K562 (cell line): ENCODE data around the gene ZNF521. TPM values are rescaled to one million over a fixed set of nuclear protein-coding genes. Genes with fewer than 3 reads are reported as not detected.

Experiments used
- ATAC-seq: fragments of 200-7000 bp; cut with Tn5 transposase; 3 replicates; pipeline ENCODE4 v1.9.1; 2020; ENCODE audit warnings: moderate library complexity
- BruUV-seq: library from RNA; stranded (reverse); fragments of 400-500 nt; replicated peaks from 2 replicates; lab custom pipeline; 2021; lab: Mats Ljungman, UMichigan
- CTCF ChIA-PET: fragments of 300-600 bp; formaldehyde crosslinking; extraction: SDS; loops from one replicate; lab custom pipeline; 2021; ENCODE audit warnings: low intra/inter-chr PET ratio; lab: Yijun Ruan, JAX
- POLR2A ChIA-PET: fragments of 300-600, 350-650 bp; sonication (Branson Sonifier 250); formaldehyde crosslinking; extraction: SDS; loops from one replicate; lab custom pipeline; 2021; ENCODE audit warnings: antibody characterized with exemption, inconsistent platforms; lab: Yijun Ruan, JAX
- DNase-seq, 4 experiments: peaks; one replicate each; pipeline versions ENCODE4 v3.0.0 to v3.0.0-alpha.2; 2011 to 2018; ENCODE audit warnings: low spot score in 3 of 4, mixed read lengths in 3 of 4; ENCODE audit errors: extremely low read depth in 1 of 4
- FAIRE-seq: peaks from 2 replicates; lab custom pipeline; 2011; peaks lifted over from hg19 to GRCh38; lab: Jason Lieb, UNC
- H2AFZ ChIP-seq: 2 replicates; pipeline ENCODE4 v1.6.0; 2011; ENCODE audit warnings: low read depth, low read length, control low read depth, inconsistent platforms
- H3K27ac ChIP-seq: fragments of 200-600 bp; 3 replicates; pipeline ENCODE4 v1.8.0; 2011; ENCODE audit warnings: low read depth, mild to moderate bottlenecking, control low read depth, inconsistent platforms, low read length, moderate library complexity, mixed read lengths; ENCODE audit errors: extremely low read depth
- H3K27me3 ChIP-seq, 2 experiments: fragments of 300-600 bp in 1 of 2; 2 replicates in 1 of 2; 3 replicates in 1 of 2; pipeline versions ENCODE4 v1.6.0 to v1.8.0; 2011; ENCODE audit warnings: inconsistent platforms in 2 of 2, low read length in 2 of 2, mild to moderate bottlenecking in 1 of 2, mixed read lengths in 1 of 2, moderate library complexity in 1 of 2; ENCODE audit not compliant: control insufficient read depth in 2 of 2, insufficient read depth in 2 of 2
- H3K36me3 ChIP-seq: fragments of 300-600 bp; 3 replicates; pipeline ENCODE4 v1.8.0; 2011; ENCODE audit warnings: mild to moderate bottlenecking, low read length, inconsistent platforms; ENCODE audit not compliant: control insufficient read depth, insufficient read depth
- H3K4me1 ChIP-seq, 2 experiments: fragments of 200-600 bp in 1 of 2; replicated peaks in 1 of 2; 2 replicates in 1 of 2; 3 replicates in 1 of 2; pipeline versions ENCODE4 v1.5.1 to v1.8.0; 2011; ENCODE audit warnings: inconsistent platforms in 2 of 2, low read length in 2 of 2, mild to moderate bottlenecking in 1 of 2, mixed read lengths in 1 of 2, moderate library complexity in 1 of 2; ENCODE audit not compliant: control insufficient read depth in 2 of 2, insufficient read depth in 2 of 2
- H3K4me2 ChIP-seq: 2 replicates; pipeline ENCODE4 v1.6.1; 2011; ENCODE audit warnings: low read length, control low read depth, inconsistent platforms, mixed read lengths; ENCODE audit not compliant: insufficient read depth
- H3K4me3 ChIP-seq: fragments of 200-600 bp; sonication (generic), shearing (Covaris generic); 2 replicates; pipeline ENCODE4 v1.5.1; 2016; ENCODE audit warnings: control low read depth, inconsistent platforms
- H3K79me2 ChIP-seq: fragments of 200-600 bp; 3 replicates; pipeline ENCODE4 v1.8.0; 2011; ENCODE audit warnings: low read length, inconsistent platforms; ENCODE audit not compliant: control insufficient read depth, insufficient read depth
- H3K9ac ChIP-seq, 2 experiments: 2 replicates each; pipeline versions ENCODE4 v1.6.0 to v1.6.1; 2011; ENCODE audit warnings: low read depth in 2 of 2, low read length in 2 of 2, control low read depth in 1 of 2, inconsistent platforms in 1 of 2, mild to moderate bottlenecking in 1 of 2, mixed read lengths in 1 of 2; ENCODE audit not compliant: insufficient read depth in 1 of 2
- H3K9me1 ChIP-seq: one replicate; pipeline ENCODE4 v1.6.0; 2011; ENCODE audit warnings: inconsistent platforms, mild to moderate bottlenecking, low read length, moderate library complexity; ENCODE audit not compliant: control insufficient read depth, insufficient read depth
- H3K9me3 ChIP-seq: replicated peaks from 2 replicates; pipeline ENCODE4 v1.5.1; 2011; ENCODE audit warnings: low read depth, low read length, inconsistent platforms; ENCODE audit not compliant: control insufficient read depth, insufficient read depth
- H4K20me1 ChIP-seq: replicated peaks from 2 replicates; pipeline ENCODE4 v1.6.1; 2011; ENCODE audit warnings: low read length, inconsistent platforms, mixed read lengths; ENCODE audit not compliant: control insufficient read depth, insufficient read depth
- FOXA1 ChIP-seq: fragments of 450-650 bp; IDR thresholded peaks from 2 replicates; pipeline ENCODE4 v1.6.1; 2016; ENCODE audit warnings: mild to moderate bottlenecking, borderline replicate concordance
- GABPB1 ChIP-seq: sonication (generic); formaldehyde crosslinking; IDR thresholded peaks from 2 replicates; pipeline ENCODE4 v1.8.0; 2022; ENCODE audit warnings: mild to moderate bottlenecking, missing genetic modification reagents
- WGBS: fragments of 100-300 bp; shearing (Covaris generic); methylation state at CpG from one replicate; pipeline ENCODE4 v1.1.6; 2016; ENCODE audit warnings: low coverage, mixed read lengths; ENCODE audit not compliant: insufficient coverage; ENCODE audit errors: missing lambda C conversion rate; 5-methylcytosine and 5-hydroxymethylcytosine counted together
- in situ Hi-C: fragments of 300-500 bp; cut with MboI; formaldehyde crosslinking; loops from 4 replicates; pipeline ENCODE4 v1.15.0; 2018; ENCODE audit warnings: inconsistent platforms, mixed read lengths
- intact Hi-C: fragments of 100-400 bp; cut with micrococcal nuclease; formaldehyde crosslinking; loops from 2 replicates; pipeline ENCODE4 v1.14.2; 2022
- polyA plus RNA-seq, 8 experiments: library from polyadenylated mRNA; depleted of rRNA in 4 of 8; stranded (reverse) in 5 of 8; unstranded in 3 of 8; fragments of >200 nt; fragmentation: Nextera tagmentation in 2 of 8; fragmentation: Illumina TruSeq in 1 of 8; extraction: Ambion mirVana in 2 of 8; extraction: Trizol in 1 of 8; gene quantifications; 2 replicates each; pipeline versions ENCODE4 v1.2.1 to v1.2.3, GENCODE V29; 2011 to 2014; ENCODE audit warnings: inconsistent platforms in 1 of 8, missing spikeins in 1 of 8
- total RNA-seq, 7 experiments: library from RNA; depleted of rRNA in 6 of 7; stranded (reverse); fragments of >200 nt in 6 of 7; fragmentation: Illumina TruSeq in 2 of 7; extraction: Trizol in 2 of 7; gene quantifications; 2 replicates each; pipeline versions ENCODE4 v1.2.1 to v1.2.3, GENCODE V29; 2011 to 2021; ENCODE audit warnings: low replicate concordance in 1 of 7
- TF ChIP-seq, protein P1 (sequence below): fragments of 250-450 bp; sonication (Bioruptor Pico); IDR thresholded peaks from 2 replicates; pipeline ENCODE4 v1.5.0; 2020; ENCODE audit warnings: mild to moderate bottlenecking
- TF ChIP-seq, protein P2 (sequence below): fragments of 450-650 bp; formaldehyde crosslinking; IDR thresholded peaks from 2 replicates; pipeline ENCODE4 v1.4.0; 2020; ENCODE audit warnings: mild to moderate bottlenecking, moderate library complexity
- TF ChIP-seq, protein P3 (sequence below): sonication (generic); formaldehyde crosslinking; IDR thresholded peaks from 2 replicates; pipeline ENCODE4 v1.8.0; 2022; ENCODE audit warnings: mild to moderate bottlenecking, missing genetic modification reagents

ZNF521 gene
- total and polyA plus RNA-seq, 9 of the 15 experiments (the other 6 are each of a cell fraction or from before 2014, with no cell fraction given), result 1.2 to 5.8 (median 1.6) TPM

DNA sequence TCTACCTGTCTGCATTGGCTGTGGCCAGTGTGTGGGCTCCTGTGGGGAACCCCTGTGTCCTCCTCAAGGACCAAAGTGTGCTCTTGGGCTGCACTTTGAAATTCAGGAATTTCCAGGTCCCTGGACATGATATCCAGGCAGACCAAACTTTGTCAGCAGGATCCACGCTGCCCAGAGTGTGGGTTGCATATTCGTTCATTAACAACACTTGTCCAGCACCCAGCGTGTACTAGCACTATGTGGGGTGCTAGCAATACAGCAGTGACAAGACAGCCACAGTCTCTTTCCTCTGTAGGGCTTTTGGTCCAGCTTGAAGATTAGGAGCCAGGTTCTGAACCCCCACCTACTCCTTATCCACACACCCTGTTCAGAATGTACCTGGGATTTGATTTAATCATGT lies 304.5 kb downstream of the ZNF521 start:
- peaks cover 0 to 5% of the 10 kb centered on the region in 2 experiments; a peak in 2 of 5 replicates for H3K27me3 ChIP-seq
- in situ Hi-C loops, result no loop called here
- ATAC-seq (no peak), DNase-seq (no peak), FAIRE-seq (no peak)
- no peaks in the 10 kb centered on the region for H4K20me1 ChIP-seq
- H3K27ac ChIP-seq, result no peak overlapping the region
- TF ChIP-seq, protein P1, sequence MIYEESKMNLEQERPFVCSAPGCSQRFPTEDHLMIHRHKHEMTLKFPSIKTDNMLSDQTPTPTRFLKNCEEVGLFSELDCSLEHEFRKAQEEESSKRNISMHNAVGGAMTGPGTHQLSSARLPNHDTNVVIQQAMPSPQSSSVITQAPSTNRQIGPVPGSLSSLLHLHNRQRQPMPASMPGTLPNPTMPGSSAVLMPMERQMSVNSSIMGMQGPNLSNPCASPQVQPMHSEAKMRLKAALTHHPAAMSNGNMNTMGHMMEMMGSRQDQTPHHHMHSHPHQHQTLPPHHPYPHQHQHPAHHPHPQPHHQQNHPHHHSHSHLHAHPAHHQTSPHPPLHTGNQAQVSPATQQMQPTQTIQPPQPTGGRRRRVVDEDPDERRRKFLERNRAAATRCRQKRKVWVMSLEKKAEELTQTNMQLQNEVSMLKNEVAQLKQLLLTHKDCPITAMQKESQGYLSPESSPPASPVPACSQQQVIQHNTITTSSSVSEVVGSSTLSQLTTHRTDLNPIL, result no peak
- TF ChIP-seq FOXA1 (no peak), GABPB1 (no peak)
- TF ChIP-seq, protein P2, sequence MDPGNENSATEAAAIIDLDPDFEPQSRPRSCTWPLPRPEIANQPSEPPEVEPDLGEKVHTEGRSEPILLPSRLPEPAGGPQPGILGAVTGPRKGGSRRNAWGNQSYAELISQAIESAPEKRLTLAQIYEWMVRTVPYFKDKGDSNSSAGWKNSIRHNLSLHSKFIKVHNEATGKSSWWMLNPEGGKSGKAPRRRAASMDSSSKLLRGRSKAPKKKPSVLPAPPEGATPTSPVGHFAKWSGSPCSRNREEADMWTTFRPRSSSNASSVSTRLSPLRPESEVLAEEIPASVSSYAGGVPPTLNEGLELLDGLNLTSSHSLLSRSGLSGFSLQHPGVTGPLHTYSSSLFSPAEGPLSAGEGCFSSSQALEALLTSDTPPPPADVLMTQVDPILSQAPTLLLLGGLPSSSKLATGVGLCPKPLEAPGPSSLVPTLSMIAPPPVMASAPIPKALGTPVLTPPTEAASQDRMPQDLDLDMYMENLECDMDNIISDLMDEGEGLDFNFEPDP (CRISPR knock-in tag), result no peak
- TF ChIP-seq, protein P3, sequence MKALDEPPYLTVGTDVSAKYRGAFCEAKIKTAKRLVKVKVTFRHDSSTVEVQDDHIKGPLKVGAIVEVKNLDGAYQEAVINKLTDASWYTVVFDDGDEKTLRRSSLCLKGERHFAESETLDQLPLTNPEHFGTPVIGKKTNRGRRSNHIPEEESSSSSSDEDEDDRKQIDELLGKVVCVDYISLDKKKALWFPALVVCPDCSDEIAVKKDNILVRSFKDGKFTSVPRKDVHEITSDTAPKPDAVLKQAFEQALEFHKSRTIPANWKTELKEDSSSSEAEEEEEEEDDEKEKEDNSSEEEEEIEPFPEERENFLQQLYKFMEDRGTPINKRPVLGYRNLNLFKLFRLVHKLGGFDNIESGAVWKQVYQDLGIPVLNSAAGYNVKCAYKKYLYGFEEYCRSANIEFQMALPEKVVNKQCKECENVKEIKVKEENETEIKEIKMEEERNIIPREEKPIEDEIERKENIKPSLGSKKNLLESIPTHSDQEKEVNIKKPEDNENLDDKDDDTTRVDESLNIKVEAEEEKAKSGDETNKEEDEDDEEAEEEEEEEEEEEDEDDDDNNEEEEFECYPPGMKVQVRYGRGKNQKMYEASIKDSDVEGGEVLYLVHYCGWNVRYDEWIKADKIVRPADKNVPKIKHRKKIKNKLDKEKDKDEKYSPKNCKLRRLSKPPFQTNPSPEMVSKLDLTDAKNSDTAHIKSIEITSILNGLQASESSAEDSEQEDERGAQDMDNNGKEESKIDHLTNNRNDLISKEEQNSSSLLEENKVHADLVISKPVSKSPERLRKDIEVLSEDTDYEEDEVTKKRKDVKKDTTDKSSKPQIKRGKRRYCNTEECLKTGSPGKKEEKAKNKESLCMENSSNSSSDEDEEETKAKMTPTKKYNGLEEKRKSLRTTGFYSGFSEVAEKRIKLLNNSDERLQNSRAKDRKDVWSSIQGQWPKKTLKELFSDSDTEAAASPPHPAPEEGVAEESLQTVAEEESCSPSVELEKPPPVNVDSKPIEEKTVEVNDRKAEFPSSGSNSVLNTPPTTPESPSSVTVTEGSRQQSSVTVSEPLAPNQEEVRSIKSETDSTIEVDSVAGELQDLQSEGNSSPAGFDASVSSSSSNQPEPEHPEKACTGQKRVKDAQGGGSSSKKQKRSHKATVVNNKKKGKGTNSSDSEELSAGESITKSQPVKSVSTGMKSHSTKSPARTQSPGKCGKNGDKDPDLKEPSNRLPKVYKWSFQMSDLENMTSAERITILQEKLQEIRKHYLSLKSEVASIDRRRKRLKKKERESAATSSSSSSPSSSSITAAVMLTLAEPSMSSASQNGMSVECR, result no peak
- H3K79me2 ChIP-seq, result no peaks in the 10 kb centered on the region
- BruUV-seq, result no TSS peak
- no peaks in the 10 kb centered on the region for H3K9me3 ChIP-seq
- no peaks in the 10 kb centered on the region for H3K36me3 ChIP-seq
- WGBS, result 2% methylated on average over 3 of the region's 3 CpGs
- H3K9ac ChIP-seq, result no peak overlapping the region
- ChIA-PET POLR2A (no interaction called here), CTCF (no interaction called here)
- H3K4me3 ChIP-seq, result no peak overlapping the region
- H3K4me1 ChIP-seq, result no peaks in the 10 kb centered on the region
- no peaks in the 10 kb centered on the region for H3K9me1 ChIP-seq
- H3K4me2 ChIP-seq, result no peak overlapping the region
- no peak overlapping the region for H2AFZ ChIP-seq
- intact Hi-C loops, result no loop called here
